Heart left ventricle (tissue), 13 donors: Measurements from ENCODE around the gene PACRG.

Experiments used
- POLR2A ChIP-seq, 2 donors: fragments of 450-650 bp; IDR thresholded peaks; one replicate each; pipeline ENCODE4 v1.6.1; 2017; ENCODE audit warnings: antibody characterized with exemption in 2 of 2, mild to moderate bottlenecking in 2 of 2, moderate library complexity in 2 of 2
- TF ChIP-seq, protein P1 (sequence below), 12 donors: fragments of 200-600 bp; sonication (generic) in 4 of 12; IDR thresholded peaks; one replicate each; pipeline versions ENCODE4 v1.5.0 to v1.8.0; 2018 to 2022; ENCODE audit warnings: antibody characterized with exemption in 12 of 12, mild to moderate bottlenecking in 5 of 12
- donor health status: ischemic (EF 13 %, LVEDD 7.1; RV severe dilation, severe dysfunction).
- donor health status: DM: no; HTN: yes; CAD: no.
- donor health status: DM: no; HTN: no; CAD: no.
- donor health status: ischemic (EF 25% LVEDD 6.9; RV normal size, moderate dysfunction).
- donor health status: ischemic (EF 25% LVEDD 5.7; RV mildly dilated, moderate dysfunction).
- donor health status: ischemic (EF 35%, LVEDD 5.7; RV mildly dilated, moderate dysfunction).
- donor health status: nonischemic (EF 11% LVEDD 7.7; RV severe dilation, severe dysfunction).
- donor health status: DM: yes; HTN: yes; CAD: no.
- donor health status: PGD.
- donor health status: ischemic (EF 29% LVEDD 5.4; RV normal size, mild dysfunction).
- donor health status: nonischemic (EF 23%, LVEDD 6.1; RV moderate dilation, normal function).

DNA sequence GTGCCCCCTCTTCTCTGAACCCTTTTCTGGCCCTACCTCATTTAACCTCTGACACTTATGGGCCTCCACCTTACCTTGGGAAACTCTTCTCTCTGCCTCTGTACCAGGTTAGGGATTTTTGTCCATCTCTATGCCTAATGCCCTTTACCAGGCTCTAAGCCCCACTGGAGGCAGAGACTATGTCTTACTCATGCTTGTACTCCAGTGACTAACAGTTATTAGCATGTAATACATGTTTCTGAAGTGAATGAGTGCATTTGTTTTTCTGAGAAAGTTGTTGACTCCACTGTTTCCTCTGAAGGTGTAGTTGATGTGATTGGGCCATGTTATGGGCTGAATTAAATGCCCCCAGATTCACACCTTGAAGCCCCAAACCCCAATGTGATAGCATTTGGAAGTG, 234.3 kb downstream of the PACRG start:
- no peak for TF ChIP-seq POLR2A (IDR thresholded peaks at IDR 0.05)
- TF ChIP-seq, protein P1, sequence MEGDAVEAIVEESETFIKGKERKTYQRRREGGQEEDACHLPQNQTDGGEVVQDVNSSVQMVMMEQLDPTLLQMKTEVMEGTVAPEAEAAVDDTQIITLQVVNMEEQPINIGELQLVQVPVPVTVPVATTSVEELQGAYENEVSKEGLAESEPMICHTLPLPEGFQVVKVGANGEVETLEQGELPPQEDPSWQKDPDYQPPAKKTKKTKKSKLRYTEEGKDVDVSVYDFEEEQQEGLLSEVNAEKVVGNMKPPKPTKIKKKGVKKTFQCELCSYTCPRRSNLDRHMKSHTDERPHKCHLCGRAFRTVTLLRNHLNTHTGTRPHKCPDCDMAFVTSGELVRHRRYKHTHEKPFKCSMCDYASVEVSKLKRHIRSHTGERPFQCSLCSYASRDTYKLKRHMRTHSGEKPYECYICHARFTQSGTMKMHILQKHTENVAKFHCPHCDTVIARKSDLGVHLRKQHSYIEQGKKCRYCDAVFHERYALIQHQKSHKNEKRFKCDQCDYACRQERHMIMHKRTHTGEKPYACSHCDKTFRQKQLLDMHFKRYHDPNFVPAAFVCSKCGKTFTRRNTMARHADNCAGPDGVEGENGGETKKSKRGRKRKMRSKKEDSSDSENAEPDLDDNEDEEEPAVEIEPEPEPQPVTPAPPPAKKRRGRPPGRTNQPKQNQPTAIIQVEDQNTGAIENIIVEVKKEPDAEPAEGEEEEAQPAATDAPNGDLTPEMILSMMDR (IDR thresholded peaks at IDR 0.05), result no peak
